ENCODE results near the gene ST6GAL2. TPM values are rescaled to one million over a fixed set of nuclear protein-coding genes. Genes with fewer than 3 reads are reported as not detected.

Gene ST6GAL2
- total RNA-seq: under 1 TPM in 8 of 9 donors, not detected in 1; 0.07 to 0.57 (median 0.18) TPM
- under 1 TPM; 0.03 to 0.08 (median 0.07) TPM for polyA plus RNA-seq
- long read RNA-seq, donor 1: 0 reads
- long read RNA-seq, donor 2: 0 reads
- long read RNA-seq, donor 3: 0 reads
- long read RNA-seq, donor 4: 0 reads
- long read RNA-seq, donor 5: 0 reads
- long read RNA-seq, donor 6: 0 reads
- long read RNA-seq, donor 7: 0 reads
- long read RNA-seq, donor 8: 0 reads
- long read RNA-seq, donor 9: 0 reads
- long read RNA-seq, donor 10: 0 reads

- Histone ChIP-seq H3K4me3 (peak within 1 kb of the TSS in 1 of 4 donors; percentile 39), H3K9me3 (replicated peaks in 1 of 3) (no peaks in the 10 kb centered on the region), H3K27me3 (peaks cover 30% of the 10 kb centered on the region), H3K36me3 (replicated peaks in 1 of 2) (no peaks in the 10 kb centered on the region), H3K27ac (no peak within 1 kb of the TSS), H3K4me1 (replicated peaks in 1 of 2) (no peaks in the 10 kb centered on the region)
- TF ChIP-seq CTCF (IDR thresholded peaks at IDR 0.05): no peak
- TF ChIP-seq POLR2A (IDR thresholded peaks at IDR 0.05): no peak
- WGBS, 4 donors: 1% methylated on average over 27 to 118 of the region's 118 CpGs
- DNase-seq: no peak
- intact Hi-C loops (cut with DNase I): no loop called here
Observed at GRCh38 chr2:106885971-106886915, at the start of gene ST6GAL2. Gene ST6GAL2, minus strand, starts transcription at chr2:106886167. Its CDS starts 42,190 bp downstream, at chr2:106843977.

DNA sequence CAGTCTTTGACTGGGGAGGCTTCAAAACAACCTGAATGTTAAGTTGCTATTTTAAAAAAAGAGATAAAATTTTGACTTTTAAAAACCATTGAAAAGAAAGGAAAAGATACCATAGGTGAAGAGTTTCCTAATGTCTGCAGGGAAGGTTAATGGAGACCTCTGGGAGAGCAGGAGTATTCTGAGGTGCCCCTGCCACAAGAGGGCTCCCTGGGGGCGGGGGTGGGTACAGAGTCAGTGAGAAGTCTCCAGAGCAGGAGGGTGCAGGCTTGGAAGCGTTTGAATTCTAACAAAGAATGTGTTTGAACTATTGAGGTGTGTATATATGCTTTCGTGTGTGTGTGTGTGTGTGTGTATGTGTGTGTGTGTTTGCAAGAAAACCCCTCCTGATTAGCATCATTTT, 46.7 kb upstream of the ST6GAL2 start:
- Histone ChIP-seq H3K27me3 (no peaks in the 10 kb centered on the region), H3K27ac (no peak overlapping the region), H3K9me3 (replicated peaks in 1 of 3) (no peaks in the 10 kb centered on the region), H3K4me1 (replicated peaks in 1 of 2) (no peaks in the 10 kb centered on the region), H3K4me3 (no peak overlapping the region), H3K36me3 (replicated peaks in 1 of 2) (no peaks in the 10 kb centered on the region)
- intact Hi-C loops (cut with DNase I): no loop called here
- 53 to 69% (median 56%) methylated on average over 3 of the region's 3 CpGs for WGBS, 4 donors
- TF ChIP-seq CTCF (IDR thresholded peaks at IDR 0.05) (no peak), POLR2A (IDR thresholded peaks at IDR 0.05) (no peak)
- no peak for DNase-seq

- Histone ChIP-seq H3K4me3 (no peak overlapping the region), H3K27me3 (no peaks in the 10 kb centered on the region), H3K36me3 (replicated peaks in 1 of 2) (no peaks in the 10 kb centered on the region), H3K4me1 (replicated peaks in 1 of 2) (no peaks in the 10 kb centered on the region), H3K27ac (no peak overlapping the region), H3K9me3 (replicated peaks in 1 of 3) (no peaks in the 10 kb centered on the region)
- WGBS, 4 donors: 49 to 61% (median 53%) methylated on average over 5 of the region's 5 CpGs
- no peak for DNase-seq
- intact Hi-C loops (cut with DNase I): no loop called here
- TF ChIP-seq CTCF (IDR thresholded peaks at IDR 0.05) (no peak), POLR2A (IDR thresholded peaks at IDR 0.05) (no peak)
Observed at GRCh38 chr2:106931717-106932335, 45.9 kb upstream of the ST6GAL2 start.

DNA sequence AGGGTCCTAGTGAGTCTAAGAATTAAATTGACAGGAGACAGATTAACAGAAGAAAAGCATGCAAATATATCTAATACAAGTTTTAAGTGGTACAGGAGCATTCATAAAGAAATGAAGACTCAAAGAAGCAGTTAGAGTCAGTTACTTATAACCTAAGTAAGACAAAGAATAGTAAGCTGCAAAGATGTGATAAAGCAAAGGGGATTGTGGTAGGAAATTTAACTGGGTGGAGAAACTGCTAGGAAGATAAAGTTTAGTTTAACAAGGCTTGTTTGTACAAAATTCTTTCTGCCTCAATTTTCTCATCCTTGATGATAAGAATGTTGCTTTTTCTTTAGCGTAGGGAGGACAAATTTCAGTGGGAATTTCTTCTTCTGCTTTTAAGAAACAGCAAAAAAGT, 35.5 kb upstream of the ST6GAL2 start:
- intact Hi-C loops (cut with DNase I): no loop called here

More for the DNA sequence above, 35.5 kb upstream of the ST6GAL2 start:
- no peak overlapping the region for H3K4me3 ChIP-seq
- no peak for DNase-seq
- H3K4me1 ChIP-seq (replicated peaks in 1 of 2): no peaks in the 10 kb centered on the region
- no peaks in the 10 kb centered on the region for H3K9me3 ChIP-seq (replicated peaks in 1 of 3)
- H3K27me3 ChIP-seq: no peaks in the 10 kb centered on the region
- H3K27ac ChIP-seq: no peak overlapping the region
- no peaks in the 10 kb centered on the region for H3K36me3 ChIP-seq (replicated peaks in 1 of 2)
- WGBS, 4 donors: 74 to 79% (median 77%) methylated on average over 1 of the region's 1 CpG
- TF ChIP-seq CTCF (IDR thresholded peaks at IDR 0.05) (no peak), POLR2A (IDR thresholded peaks at IDR 0.05) (no peak)
